Vagina (tissue), 2 donors: ENCODE results near the gene ANAPC5. TPM values are rescaled to one million over a fixed set of nuclear protein-coding genes. Genes with fewer than 3 reads are reported as not detected.

Experiments used
- DNase-seq, 2 donors: peaks; one replicate each; pipeline ENCODE4 v3.0.0-alpha.2; 2017; ENCODE audit errors: extremely low spot score in 2 of 2
- H3K27ac ChIP-seq: fragments of 200-600 bp; sonication (generic); one replicate; pipeline ENCODE4 v1.5.1; 2019
- H3K27me3 ChIP-seq: fragments of 200-600 bp; sonication (generic); one replicate; pipeline ENCODE4 v1.5.1; 2019
- H3K36me3 ChIP-seq, 2 donors: fragments of 200-600 bp; sonication (generic); one replicate each; pipeline ENCODE4 v1.5.1; 2017 to 2019
- H3K4me1 ChIP-seq: fragments of 200-600 bp; sonication (generic); one replicate; pipeline ENCODE4 v1.5.1; 2019
- H3K4me3 ChIP-seq, 2 donors: fragments of 200-600 bp; sonication (generic); 1 replicate in 1 of 2; 2 replicates in 1 of 2; pipeline ENCODE4 v1.5.1; 2016 to 2019
- H3K9me3 ChIP-seq: fragments of 200-600 bp; sonication (generic); one replicate; pipeline ENCODE4 v1.5.1; 2019
- POLR2A ChIP-seq, 2 donors: fragments of 450-650 bp; IDR thresholded peaks; one replicate each; pipeline ENCODE4 v1.6.1; 2017; ENCODE audit warnings: antibody characterized with exemption in 2 of 2, mild to moderate bottlenecking in 2 of 2, moderate library complexity in 2 of 2
- POLR2AphosphoS5 ChIP-seq, 2 donors: sonication (generic); formaldehyde crosslinking; IDR thresholded peaks; one replicate each; pipeline ENCODE4 v1.9.0; 2017; ENCODE audit warnings: antibody characterized with exemption in 2 of 2, mild to moderate bottlenecking in 2 of 2, low read depth in 1 of 2; ENCODE audit not compliant: insufficient read depth in 1 of 2
- intact Hi-C: fragments of 100-400 bp; cut with DNase I; formaldehyde crosslinking; loops from one replicate; pipeline ENCODE4 v1.15.1; 2023
- total RNA-seq: library from RNA; depleted of rRNA; stranded (reverse); fragments of >200 nt; gene quantifications from one replicate; pipeline ENCODE4 v1.2.3, GENCODE V29; 2016
- TF ChIP-seq, protein P1 (sequence below), 3 experiments: fragments of 450-650 bp in 2 of 3; fragments of 200-600 bp in 1 of 3; sonication (generic) in 1 of 3; IDR thresholded peaks; one replicate each; pipeline ENCODE4 v1.5.1; 2017 to 2019; ENCODE audit warnings: antibody characterized with exemption in 3 of 3, mild to moderate bottlenecking in 2 of 3, moderate library complexity in 2 of 3

Gene ANAPC5
- total RNA-seq, 1 donor from 2014 or later, result 143 TPM

DNA sequence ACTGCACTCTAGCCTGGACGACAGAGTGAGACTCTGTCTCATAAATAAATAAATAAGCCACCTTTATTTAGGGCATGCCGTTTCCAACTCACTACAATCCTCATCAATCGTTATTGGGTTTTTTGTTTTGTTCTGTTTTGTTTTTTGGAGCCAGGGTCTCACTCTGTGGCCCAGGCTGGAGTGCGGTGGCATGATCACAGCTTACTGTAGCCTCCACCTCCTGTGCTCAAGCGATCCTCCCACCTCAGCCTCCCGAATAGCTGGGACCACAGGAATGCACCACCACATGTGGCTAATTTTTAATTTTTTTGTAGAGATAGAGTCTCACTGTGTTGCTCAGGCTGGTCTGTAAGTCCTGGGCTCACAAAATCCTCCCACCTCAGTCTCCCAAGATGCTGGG, 3.6 kb upstream of the ANAPC5 start:
- intact Hi-C loops, result no loop called here
- no peak for DNase-seq
- TF ChIP-seq POLR2A (IDR thresholded peaks at IDR 0.05), result no peak
- TF ChIP-seq, protein P1, sequence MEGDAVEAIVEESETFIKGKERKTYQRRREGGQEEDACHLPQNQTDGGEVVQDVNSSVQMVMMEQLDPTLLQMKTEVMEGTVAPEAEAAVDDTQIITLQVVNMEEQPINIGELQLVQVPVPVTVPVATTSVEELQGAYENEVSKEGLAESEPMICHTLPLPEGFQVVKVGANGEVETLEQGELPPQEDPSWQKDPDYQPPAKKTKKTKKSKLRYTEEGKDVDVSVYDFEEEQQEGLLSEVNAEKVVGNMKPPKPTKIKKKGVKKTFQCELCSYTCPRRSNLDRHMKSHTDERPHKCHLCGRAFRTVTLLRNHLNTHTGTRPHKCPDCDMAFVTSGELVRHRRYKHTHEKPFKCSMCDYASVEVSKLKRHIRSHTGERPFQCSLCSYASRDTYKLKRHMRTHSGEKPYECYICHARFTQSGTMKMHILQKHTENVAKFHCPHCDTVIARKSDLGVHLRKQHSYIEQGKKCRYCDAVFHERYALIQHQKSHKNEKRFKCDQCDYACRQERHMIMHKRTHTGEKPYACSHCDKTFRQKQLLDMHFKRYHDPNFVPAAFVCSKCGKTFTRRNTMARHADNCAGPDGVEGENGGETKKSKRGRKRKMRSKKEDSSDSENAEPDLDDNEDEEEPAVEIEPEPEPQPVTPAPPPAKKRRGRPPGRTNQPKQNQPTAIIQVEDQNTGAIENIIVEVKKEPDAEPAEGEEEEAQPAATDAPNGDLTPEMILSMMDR (IDR thresholded peaks at IDR 0.05), result no peak
- Histone ChIP-seq H3K36me3 (no peaks in the 10 kb centered on the region), H3K4me1 (peaks cover 19% of the 10 kb centered on the region), H3K27me3 (no peaks in the 10 kb centered on the region), H3K4me3 (no peak overlapping the region), H3K27ac (no peak overlapping the region), H3K9me3 (no peaks in the 10 kb centered on the region)

DNA sequence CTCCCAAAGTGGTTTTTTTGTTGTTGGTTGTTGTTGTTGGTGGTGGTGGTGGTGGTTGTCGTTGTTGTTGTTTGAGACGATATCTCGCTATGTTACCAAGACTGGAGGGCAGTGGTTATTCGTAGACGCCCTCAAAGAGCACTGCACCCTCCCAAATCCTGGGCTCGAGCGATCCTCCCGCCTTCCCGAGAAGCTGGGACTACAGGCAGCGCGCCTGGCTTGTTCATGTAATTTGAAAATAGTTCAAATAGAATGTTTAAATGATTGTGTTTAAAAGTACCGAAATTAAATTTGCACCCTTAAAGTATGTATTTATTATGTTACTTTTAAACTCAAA, 439 bp upstream of the ANAPC5 start:
- Histone ChIP-seq H3K4me1 (peaks cover 32% of the 10 kb centered on the region), H3K27ac (peak overlapping the region; percentile 42), H3K27me3 (no peaks in the 10 kb centered on the region), H3K9me3 (no peaks in the 10 kb centered on the region), H3K4me3 (peak overlapping the region; percentile 61 to 89), H3K36me3 (peaks cover 0 to under 1% of the 10 kb centered on the region in 2 donors)
- DNase-seq, result no peak
- TF ChIP-seq POLR2A (IDR thresholded peaks at IDR 0.05) (no peak), POLR2AphosphoS5 (IDR thresholded peaks at IDR 0.05; ENCODE audit: insufficient read depth in 1 of 2, low read depth in 1 of 2) (no peak)
- TF ChIP-seq, protein P1 (IDR thresholded peaks at IDR 0.05), result no peak
- intact Hi-C loops, result no loop called here

DNA sequence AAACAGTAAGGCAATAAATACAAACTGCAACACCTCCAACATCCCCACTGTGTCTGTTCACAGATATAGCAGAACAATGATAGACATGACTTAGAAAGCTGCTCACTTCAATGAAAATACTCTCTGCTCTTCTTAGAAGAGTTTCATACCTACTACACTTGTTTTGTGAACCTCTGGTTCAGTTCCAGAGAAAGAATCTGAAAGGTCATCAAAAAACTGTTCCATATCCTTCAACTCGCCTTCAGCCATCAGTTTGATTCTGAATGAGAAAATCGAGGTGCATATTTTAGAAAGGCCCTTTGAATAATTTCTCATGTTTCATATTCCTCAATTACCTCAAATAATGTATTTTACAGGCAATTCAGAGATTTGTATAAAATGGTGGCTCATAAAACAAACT, 5.5 kb downstream of the ANAPC5 start:
- TF ChIP-seq, protein P1 (IDR thresholded peaks at IDR 0.05), result no peak
- TF ChIP-seq POLR2A (IDR thresholded peaks at IDR 0.05), result no peak
- TF ChIP-seq POLR2AphosphoS5 (IDR thresholded peaks at IDR 0.05; ENCODE audit: insufficient read depth in 1 of 2, low read depth in 1 of 2), result no peak
- Histone ChIP-seq H3K27me3 (no peaks in the 10 kb centered on the region), H3K36me3 (peaks cover 0 to 46% of the 10 kb centered on the region in 2 donors), H3K4me1 (peaks cover 20% of the 10 kb centered on the region), H3K4me3 (no peak overlapping the region), H3K9me3 (no peaks in the 10 kb centered on the region), H3K27ac (no peak overlapping the region)
- intact Hi-C loops, result no loop called here
- DNase-seq, result no peak

DNA sequence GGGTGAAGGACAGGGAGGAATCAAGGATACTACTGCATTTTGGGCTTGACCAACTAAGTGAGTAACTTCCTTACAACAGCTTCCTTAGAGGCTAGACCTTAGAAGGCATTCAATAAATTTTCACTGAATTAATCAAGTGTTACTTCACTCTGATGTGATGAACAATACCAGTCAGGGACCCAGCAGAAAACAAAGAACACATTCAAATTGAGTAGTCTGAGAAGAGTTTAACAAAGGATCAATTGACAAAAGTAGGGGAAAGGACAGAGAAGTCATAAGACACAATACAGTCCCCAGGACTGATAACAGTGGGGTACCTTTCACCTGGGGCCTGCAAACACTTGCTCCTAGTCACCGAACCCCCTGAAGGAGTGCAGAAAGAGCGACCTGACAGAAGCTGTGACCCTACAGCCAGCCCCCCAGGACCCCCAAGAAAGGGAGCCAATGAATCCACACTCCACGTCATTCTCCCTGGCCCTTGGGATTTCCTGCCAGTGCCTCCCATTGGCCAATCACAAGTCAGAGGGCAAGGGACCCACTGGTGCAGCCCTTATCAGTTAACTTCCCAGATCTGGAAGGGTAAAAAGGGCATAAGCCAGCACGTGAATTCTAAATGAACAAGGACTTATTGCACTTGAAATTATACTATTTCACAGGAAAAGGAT, 6.9 kb downstream of the ANAPC5 start:
- no peak overlapping the region for H3K4me3 ChIP-seq
- TF ChIP-seq POLR2A (IDR thresholded peaks at IDR 0.05) (no peak), POLR2AphosphoS5 (IDR thresholded peaks at IDR 0.05; ENCODE audit: insufficient read depth in 1 of 2, low read depth in 1 of 2) (no peak)
- TF ChIP-seq, protein P1 (IDR thresholded peaks at IDR 0.05), result no peak
- H3K9me3 ChIP-seq, result no peaks in the 10 kb centered on the region
- H3K27me3 ChIP-seq, result no peaks in the 10 kb centered on the region
- no peak for DNase-seq
- intact Hi-C loops, result no loop called here
- H3K27ac ChIP-seq, result no peak overlapping the region
- H3K4me1 ChIP-seq, result peaks cover 9% of the 10 kb centered on the region
- H3K36me3 ChIP-seq, result peaks cover 0 to 61% of the 10 kb centered on the region in 2 donors

DNA sequence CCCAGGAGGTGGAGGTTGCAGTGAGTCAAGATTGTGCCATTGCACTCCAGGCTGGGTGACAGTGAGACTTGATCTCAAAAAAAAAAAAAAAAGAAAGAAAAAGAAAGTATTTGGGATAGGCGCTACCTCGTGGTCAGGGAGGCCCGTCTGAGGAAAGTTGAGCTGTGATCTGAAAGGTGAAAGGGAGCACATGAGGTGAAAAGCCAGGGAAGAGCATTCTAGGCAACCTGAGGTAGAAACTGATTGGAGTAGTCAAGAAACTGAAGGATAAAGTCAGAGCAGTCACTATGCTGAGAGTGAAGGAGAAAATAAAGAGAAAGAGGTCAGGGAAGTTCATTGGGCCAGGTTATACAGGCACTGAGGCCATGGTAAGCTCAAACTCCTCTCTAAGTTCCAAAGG, 7.7 kb downstream of the ANAPC5 start:
- TF ChIP-seq POLR2A (IDR thresholded peaks at IDR 0.05) (no peak), POLR2AphosphoS5 (IDR thresholded peaks at IDR 0.05; ENCODE audit: insufficient read depth in 1 of 2, low read depth in 1 of 2) (no peak)
- TF ChIP-seq, protein P1 (IDR thresholded peaks at IDR 0.05), result no peak
- intact Hi-C loops, result no loop called here
- no peak for DNase-seq
- Histone ChIP-seq H3K9me3 (no peaks in the 10 kb centered on the region), H3K27ac (no peak overlapping the region), H3K4me3 (no peak overlapping the region), H3K27me3 (no peaks in the 10 kb centered on the region), H3K36me3 (peaks cover 0 to 66% of the 10 kb centered on the region in 2 donors), H3K4me1 (peaks cover 1% of the 10 kb centered on the region)
